Activated B cell treated with CpG ODN at 0.5 μM for 24 hours (primary cell): ENCODE measurements around the gene KIAA0319L. TPM values are rescaled to one million over a fixed set of nuclear protein-coding genes. Genes with fewer than 3 reads are reported as not detected.
A peak's percentile ranks its signal among the peaks of the same experiment; 100 is the strongest.

ENCODE experiments used
- ATAC-seq: fragments of 200-7000 bp; cut with Tn5 transposase; one replicate; pipeline ENCODE4 v1.10.0; 2021; ENCODE audit warnings: low read depth, mild to moderate bottlenecking, moderate library complexity
- CTCF ChIA-PET: fragments of 350-600 bp; sonication (Branson Sonifier 250); formaldehyde crosslinking; loops from one replicate; lab custom pipeline; 2021; ENCODE audit warnings: antibody characterized with exemption; lab: Charles Lee
- POLR2A ChIA-PET: fragments of 350-600 bp; sonication (Branson Sonifier 250); formaldehyde crosslinking; loops from one replicate; lab custom pipeline; 2021; ENCODE audit warnings: antibody characterized with exemption; lab: Charles Lee
- DNase-seq: peaks from one replicate; pipeline ENCODE4 v3.0.0; 2022
- H3K27ac Mint-ChIP-seq: one replicate; pipeline ENCODE4 v1.8.0; 2020; ENCODE audit warnings: mixed read lengths
- H3K27me3 Mint-ChIP-seq: one replicate; pipeline ENCODE4 v1.8.0; 2021; ENCODE audit warnings: mixed read lengths
- H3K36me3 Mint-ChIP-seq: one replicate; pipeline ENCODE4 v1.8.0; 2021; ENCODE audit warnings: low read depth, mixed read lengths
- H3K4me1 Mint-ChIP-seq: one replicate; pipeline ENCODE4 v1.8.0; 2021; ENCODE audit warnings: mixed read lengths
- H3K4me3 Mint-ChIP-seq: one replicate; pipeline ENCODE4 v1.8.0; 2020; ENCODE audit warnings: mild to moderate bottlenecking, mixed read lengths
- H3K9me3 Mint-ChIP-seq: one replicate; pipeline ENCODE4 v1.8.0; 2020; ENCODE audit warnings: mixed read lengths
- CTCF ChIP-seq: fragments of 200-600 bp; IDR thresholded peaks from one replicate; pipeline ENCODE4 v1.8.0; 2022; ENCODE audit warnings: antibody characterized with exemption, mild to moderate bottlenecking
- intact Hi-C: fragments of 100-400 bp; cut with micrococcal nuclease; formaldehyde crosslinking; loops from one replicate; pipeline ENCODE4 v1.15.1; 2024
- total RNA-seq: library from RNA; stranded (reverse); gene quantifications from 2 replicates; pipeline ENCODE4 v1.2.3, GENCODE V29; 2022

Gene KIAA0319L
- total RNA-seq, 1 donor from 2014 or later, result 59.1 TPM

- Mint-ChIP-seq H3K27me3 (no peaks in the 10 kb centered on the region), H3K27ac (no peak overlapping the region), H3K9me3 (no peaks in the 10 kb centered on the region), H3K4me1 (peaks cover 15% of the 10 kb centered on the region), H3K4me3 (no peak overlapping the region), H3K36me3 (peaks cover 18% of the 10 kb centered on the region)
- no peak for TF ChIP-seq CTCF
- no peak for DNase-seq
- intact Hi-C loops, result loop anchor here (10.0 kb wide), 1 partner anchor 707 kb away; the partner anchor contains the start of gene SMIM12
- no peak for ATAC-seq
- CTCF ChIA-PET, result interaction anchor here (1.9 to 4.4 kb wide), 2 partner anchors 110 to 154 kb away, joined by 12 to 20 read pairs; no protein-coding TSS in a partner anchor
- POLR2A ChIA-PET, result no interaction called here
Observed at GRCh38 chr1:35561297-35561971, 4.2 kb upstream of the KIAA0319L start.

GRCh38 chr1:35560256-35561225 lies 3.3 kb upstream of the KIAA0319L start:
- ChIA-PET CTCF (interaction anchor here (4.4 kb wide), 1 partner anchor 109 kb away, joined by 20 read pairs; no protein-coding TSS in a partner anchor), POLR2A (no interaction called here)
- no peak for DNase-seq
- Mint-ChIP-seq H3K4me1 (peaks cover 24% of the 10 kb centered on the region), H3K27ac (no peak overlapping the region), H3K36me3 (peaks cover 18% of the 10 kb centered on the region), H3K4me3 (no peak overlapping the region), H3K27me3 (no peaks in the 10 kb centered on the region), H3K9me3 (no peaks in the 10 kb centered on the region)
- ATAC-seq, result no peak
- intact Hi-C loops, result loop anchor here (10.0 kb wide), 1 partner anchor 706 kb away; the partner anchor contains the start of gene SMIM12
- TF ChIP-seq CTCF, result no peak

- intact Hi-C loops, result loop anchor here (5.0 kb wide), 2 partner anchors 83 to 663 kb away; partner anchors contain the start of genes PSMB2 and THRAP3
- no peak for ATAC-seq
- H3K4me3 Mint-ChIP-seq, result peak overlapping the region; percentile 40
- ChIA-PET CTCF (interaction anchor here (0.5 to 4.4 kb wide), 3 partner anchors 108 to 167 kb away, joined by 3 to 20 read pairs (median 4); no protein-coding TSS in a partner anchor), POLR2A (no interaction called here)
- no peaks in the 10 kb centered on the region for H3K27me3 Mint-ChIP-seq
- peaks cover 12% of the 10 kb centered on the region for H3K36me3 Mint-ChIP-seq
- no peak for DNase-seq
- no peak for TF ChIP-seq CTCF
- H3K27ac Mint-ChIP-seq, result peak overlapping the region; percentile 79
- H3K9me3 Mint-ChIP-seq, result no peaks in the 10 kb centered on the region
- peaks cover 32% of the 10 kb centered on the region for H3K4me1 Mint-ChIP-seq
Observed at GRCh38 chr1:35559317-35559944, 2.2 kb upstream of the KIAA0319L start.

- H3K4me1 Mint-ChIP-seq, result peaks cover 32% of the 10 kb centered on the region
- H3K36me3 Mint-ChIP-seq, result peaks cover 13% of the 10 kb centered on the region
- H3K27ac Mint-ChIP-seq, result peak overlapping the region; percentile 96
- peak overlapping the region; percentile 96 for H3K4me3 Mint-ChIP-seq
- ATAC-seq (no peak), DNase-seq (no peak)
- intact Hi-C loops, result loop anchor here (5.0 kb wide), 2 partner anchors 84 to 664 kb away; partner anchors contain the start of genes PSMB2 and THRAP3
- TF ChIP-seq CTCF, result no peak
- ChIA-PET POLR2A (interaction anchor here (0.9 to 1.9 kb wide), 4 partner anchors 19 to 372 kb away, joined by 3 to 11 read pairs (median 8); partner anchors contain the start of genes AGO3 and CLSPN), CTCF (interaction anchor here (0.6 to 4.4 kb wide), 3 partner anchors 107 to 168 kb away, joined by 4 to 20 read pairs (median 7); no protein-coding TSS in a partner anchor)
- H3K9me3 Mint-ChIP-seq, result no peaks in the 10 kb centered on the region
- H3K27me3 Mint-ChIP-seq, result no peaks in the 10 kb centered on the region
Observed at GRCh38 chr1:35558374-35559316, 1.4 kb upstream of the KIAA0319L start.
